Fibroblast of upper back skin (primary cell): Measurements from ENCODE around the gene ARHGAP28.

Experiments
- DNase-seq: peaks from one replicate; pipeline ENCODE4 v3.0.0-alpha.2; 2013

ARHGAP28 gene

DNA sequence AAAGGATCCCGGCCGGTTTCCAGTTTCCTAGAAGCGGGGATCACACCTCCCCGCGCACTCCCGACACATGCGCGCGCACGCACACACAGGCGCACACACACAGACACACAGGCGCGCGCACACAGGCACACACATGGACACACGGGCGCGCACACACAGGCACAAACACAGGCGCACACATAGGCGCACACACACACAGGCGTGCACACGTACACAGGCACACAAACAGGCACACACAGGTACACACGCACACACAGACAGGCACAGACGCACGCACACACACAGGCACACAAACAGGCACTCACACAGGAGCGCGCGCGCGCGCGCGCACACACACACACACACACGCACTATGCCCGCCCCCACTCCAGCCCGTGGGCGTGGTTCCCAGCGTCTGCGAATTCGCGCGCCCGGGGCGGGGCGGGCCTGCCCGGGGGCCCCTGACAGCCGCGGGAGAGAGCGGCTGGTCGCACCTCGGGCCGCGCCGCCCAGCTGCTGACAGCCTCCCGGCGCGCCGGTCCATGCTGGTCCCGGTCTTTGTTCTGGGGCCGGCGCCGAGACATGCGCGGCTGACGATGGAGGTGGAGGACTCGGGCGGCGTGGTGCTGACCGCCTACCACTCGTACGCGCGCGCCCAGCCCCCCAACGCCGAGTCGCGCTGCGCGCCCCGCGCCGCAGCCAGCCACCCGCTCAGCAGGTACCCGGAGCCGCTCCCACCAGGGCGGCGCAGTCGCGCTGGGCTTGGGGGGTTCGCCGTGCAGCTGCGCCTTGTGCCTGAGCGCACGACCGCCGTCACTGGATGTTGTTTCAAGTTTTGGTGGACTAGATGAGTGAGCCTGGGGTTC lies at the start of gene ARHGAP28:
Gene ARHGAP28, plus strand, starts transcription at position 470 of the 845 bp plus-strand sequence. Its CDS starts 106 bp downstream, at position 576.
- DNase-seq, result peak; percentile 95

GRCh38 chr18:6681331-6681875 lies 48.1 kb upstream of the ARHGAP28 start:
- DNase-seq, result peak; percentile 38

DNA sequence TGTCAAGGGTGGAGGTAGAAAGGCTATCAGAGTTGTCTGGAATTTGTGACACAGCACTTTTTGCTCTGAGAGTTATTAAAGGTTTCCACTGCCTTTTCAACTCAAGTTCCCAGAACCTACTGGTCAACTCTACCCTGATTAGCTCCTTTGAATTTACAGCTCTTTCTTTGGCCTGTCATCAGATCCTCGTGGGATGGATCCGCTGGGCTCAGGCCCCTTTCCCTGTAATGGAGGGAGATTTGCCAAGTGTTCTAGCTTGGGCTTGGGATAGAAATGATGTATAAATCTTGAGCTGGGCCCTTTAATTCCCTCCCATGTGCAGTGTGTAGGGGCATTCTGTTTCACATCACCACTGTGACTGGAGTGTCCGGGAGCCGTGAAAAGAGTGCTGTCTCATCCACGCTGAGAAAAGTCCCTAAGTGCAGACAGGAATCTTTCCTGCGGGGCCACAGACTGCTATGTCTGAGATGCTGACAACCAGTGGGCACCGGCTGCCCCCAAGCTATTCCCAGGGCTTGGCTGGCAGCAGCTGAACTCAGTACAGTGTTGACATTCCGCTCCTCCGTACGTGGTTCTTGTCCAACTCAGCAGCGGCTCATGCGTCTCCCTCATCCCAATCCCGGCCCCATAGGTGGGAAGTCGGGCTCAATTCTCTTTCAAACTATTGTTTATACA lies 46.9 kb upstream of the ARHGAP28 start:
- DNase-seq, result no peak

GRCh38 chr18:6683112-6683876 lies 46.2 kb upstream of the ARHGAP28 start:
- DNase-seq, result no peak

DNA sequence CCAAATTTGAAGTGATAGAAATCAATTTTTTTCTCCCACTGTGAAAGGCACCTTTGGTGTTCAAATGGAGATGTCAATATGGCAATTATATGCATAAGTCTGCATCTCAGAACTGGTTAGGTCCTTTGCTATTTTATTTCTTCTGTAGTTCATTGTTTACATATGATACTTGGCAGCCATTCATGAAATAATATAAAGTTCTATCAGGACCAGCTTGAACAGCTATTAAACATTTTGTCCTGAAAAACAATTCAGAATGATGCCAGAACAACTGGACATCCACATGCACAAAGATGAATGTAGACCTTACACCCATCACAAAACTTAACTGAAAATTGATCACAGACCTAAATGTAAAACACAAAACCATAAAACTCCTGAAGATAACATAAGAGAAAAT lies 41.8 kb upstream of the ARHGAP28 start:
- DNase-seq, result no peak

DNA sequence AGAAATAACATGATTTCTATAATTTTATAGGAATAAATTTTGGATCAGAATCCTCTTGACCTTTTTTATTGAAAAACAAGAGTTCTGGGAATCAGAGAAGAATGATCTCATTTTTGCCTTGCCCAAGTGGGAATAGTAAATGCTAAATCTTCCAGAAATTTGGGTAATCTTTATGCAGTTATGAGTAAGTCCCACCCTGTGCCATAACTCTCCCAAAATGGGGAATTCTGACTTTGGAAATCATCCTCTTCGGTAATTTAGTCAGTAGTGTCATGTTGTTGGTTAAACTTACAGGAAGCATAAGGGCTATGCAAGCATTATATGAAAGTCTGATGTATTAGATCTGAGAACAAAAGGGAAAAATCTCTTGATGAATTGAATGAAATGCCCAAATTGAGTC lies 20.6 kb upstream of the ARHGAP28 start:
- DNase-seq, result no peak

GRCh38 chr18:6711467-6711866 lies 18.0 kb upstream of the ARHGAP28 start:
- DNase-seq, result peak; percentile 50

GRCh38 chr18:6712401-6712800 lies 17.1 kb upstream of the ARHGAP28 start:
- no peak for DNase-seq

- DNase-seq, result peak; percentile 72
These were observed 15.5 kb upstream of the ARHGAP28 start for GRCh38 chr18:6714010-6714409.

DNA sequence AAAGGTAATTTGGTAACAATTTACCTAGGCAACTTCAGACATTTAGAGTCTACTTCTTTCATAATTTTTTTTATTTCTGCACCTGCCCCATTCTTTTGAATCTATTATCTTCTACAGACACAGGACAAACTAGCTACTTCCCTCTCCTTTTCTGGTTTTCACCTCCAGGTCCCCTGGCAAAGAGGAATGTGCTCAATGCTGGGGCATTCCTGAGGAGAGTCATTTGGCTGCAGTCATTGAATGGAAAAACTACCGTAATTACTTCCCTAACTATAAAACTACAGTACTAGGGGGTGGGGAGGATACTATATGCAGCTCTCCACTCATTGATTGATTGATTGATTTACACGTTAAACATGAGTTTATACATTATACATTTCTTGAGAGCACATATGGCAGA lies 11.2 kb upstream of the ARHGAP28 start:
- DNase-seq, result peak; percentile 32

DNA sequence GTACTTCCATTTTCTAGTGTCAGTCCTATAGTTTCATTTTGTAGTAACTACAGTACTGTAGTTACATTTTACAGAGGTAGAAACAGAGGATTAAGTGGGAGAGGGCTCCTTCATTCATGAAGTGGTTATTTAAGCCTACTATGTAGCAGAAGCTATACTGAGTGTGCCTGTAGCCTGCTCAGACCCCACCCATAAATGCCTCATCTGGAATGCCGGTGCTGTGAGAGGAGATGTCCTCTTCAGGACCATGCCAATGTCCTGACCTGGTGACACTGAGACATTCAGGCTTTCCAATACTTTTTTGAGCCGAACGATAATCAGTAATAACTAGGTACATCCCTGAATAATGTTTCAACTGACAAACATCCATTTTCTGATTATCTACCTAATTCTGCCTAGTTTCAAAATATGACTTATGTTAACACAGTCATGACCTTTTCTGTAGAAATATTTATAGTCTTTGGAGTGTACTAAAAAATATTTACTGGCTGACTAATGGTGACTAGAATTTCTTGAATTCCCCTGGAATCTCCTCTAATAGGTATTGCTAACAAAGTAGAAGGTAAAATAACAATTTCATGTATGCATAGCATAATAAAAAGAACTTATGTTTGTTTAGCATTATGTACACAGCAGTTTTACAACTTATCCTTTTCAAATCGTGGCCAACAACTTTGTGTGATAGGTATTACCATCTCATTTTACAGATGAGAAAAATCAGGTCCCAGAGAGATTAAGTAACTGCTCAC lies 10.2 kb upstream of the ARHGAP28 start:
- peak; percentile 28 for DNase-seq

- peak; percentile 52 for DNase-seq
These were observed 9.4 kb upstream of the ARHGAP28 start for GRCh38 chr18:6719910-6720683.

GRCh38 chr18:6721755-6722154 lies 7.8 kb upstream of the ARHGAP28 start:
- no peak for DNase-seq

GRCh38 chr18:6722690-6723089 lies 6.8 kb upstream of the ARHGAP28 start:
- no peak for DNase-seq

GRCh38 chr18:6724331-6724730 lies 5.2 kb upstream of the ARHGAP28 start:
- DNase-seq, result no peak

- DNase-seq, result no peak
These were observed 1.2 kb upstream of the ARHGAP28 start for GRCh38 chr18:6728331-6728730.

GRCh38 chr18:6728809-6729246 lies 688 bp upstream of the ARHGAP28 start:
- no peak for DNase-seq

DNA sequence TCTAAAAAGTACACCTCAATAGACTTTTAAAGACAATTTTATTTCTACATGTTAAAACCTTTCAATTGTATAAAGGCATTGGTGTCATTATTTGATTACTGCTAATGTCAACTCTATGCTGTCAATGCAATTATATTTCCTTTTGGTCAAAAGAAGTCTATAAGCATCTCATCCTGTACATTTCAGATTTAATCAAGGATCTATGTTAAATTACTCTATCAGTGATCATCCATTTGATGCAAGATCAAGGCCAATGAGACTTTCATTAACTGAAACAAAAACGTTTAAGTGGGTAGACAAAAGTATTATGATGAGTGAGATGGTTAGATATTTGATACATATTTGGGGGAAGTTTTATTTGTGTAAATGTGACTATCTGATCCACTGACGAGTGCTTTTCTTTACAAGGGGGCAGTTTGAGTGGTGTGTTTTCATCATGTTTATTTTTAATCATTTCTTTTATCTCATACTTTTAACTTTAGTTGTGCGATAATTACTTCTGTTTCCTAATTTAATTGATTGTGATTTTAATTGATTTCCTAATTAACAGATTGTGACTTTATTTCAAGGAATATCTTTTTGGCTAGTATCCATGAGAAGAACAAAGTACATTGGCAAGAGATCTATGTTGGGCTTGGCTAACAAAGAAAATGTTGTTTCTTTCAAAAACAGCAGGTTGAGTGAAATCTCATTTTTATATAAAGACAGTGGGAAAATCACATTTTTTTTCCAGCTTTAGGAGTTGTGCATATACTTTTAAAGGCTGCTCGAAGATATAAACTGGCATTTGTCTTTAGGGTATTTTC lies 1.1 kb downstream of the ARHGAP28 start:
- no peak for DNase-seq

DNA sequence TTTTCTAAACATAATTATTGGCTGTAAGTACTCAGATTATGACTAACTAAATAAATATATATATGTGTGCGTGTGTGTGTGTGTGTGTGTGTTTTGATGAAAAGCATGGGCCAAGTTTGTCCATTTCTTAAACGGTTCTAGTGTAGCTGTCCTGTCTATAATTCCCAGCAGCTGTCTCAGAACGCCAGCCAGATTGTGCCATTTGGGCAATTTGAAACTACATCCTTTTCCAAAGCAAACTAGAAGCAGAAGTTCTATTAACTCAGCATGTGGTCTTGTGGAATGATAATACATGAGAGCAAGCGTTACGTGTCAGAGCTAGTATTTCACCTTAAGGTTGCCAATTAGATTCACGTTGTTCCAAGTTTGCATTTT lies 1.7 kb downstream of the ARHGAP28 start:
- DNase-seq, result peak; percentile 89

- no peak for DNase-seq
These were observed 3.4 kb downstream of the ARHGAP28 start for GRCh38 chr18:6732952-6733351.

- DNase-seq, result no peak
These were observed 4.2 kb downstream of the ARHGAP28 start for GRCh38 chr18:6733758-6734157.
